HL-60 (cell line): ENCODE results near the gene ZNF223.

Source experiments
- DNase-seq, 2 experiments: peaks; one replicate each; pipeline ENCODE4 v3.0.0-alpha.2; 2010 to 2020; ENCODE audit warnings: low read depth in 1 of 2, low spot score in 1 of 2
- H3K27ac ChIP-seq: fragments of 250-450 bp; sonication (Bioruptor Pico); replicated peaks from 2 replicates; pipeline ENCODE4 v1.5.1; 2020; ENCODE audit warnings: mild to moderate bottlenecking, moderate library complexity
- H3K27me3 ChIP-seq: fragments of 250-450 bp; sonication (Bioruptor Pico); 2 replicates; pipeline ENCODE4 v1.5.1; 2021; ENCODE audit warnings: mild to moderate bottlenecking, moderate library complexity; ENCODE audit not compliant: insufficient read depth, poor library complexity, severe bottlenecking
- H3K4me3 ChIP-seq: replicated peaks from 2 replicates; pipeline ENCODE4 v1.5.1; 2011; ENCODE audit warnings: mild to moderate bottlenecking, control low read depth, low read length; ENCODE audit not compliant: insufficient read depth
- CTCF ChIP-seq: IDR thresholded peaks from one replicate; pipeline ENCODE4 v1.5.1; 2011; ENCODE audit warnings: low read length, control low read depth, inconsistent platforms; ENCODE audit not compliant: insufficient read depth
- GABPA ChIP-seq: IDR thresholded peaks from 2 replicates; pipeline ENCODE4 v1.6.1; 2012; ENCODE audit warnings: low read depth
- POLR2AphosphoS5 ChIP-seq: IDR thresholded peaks from 2 replicates; pipeline ENCODE4 v1.6.1; 2012; ENCODE audit warnings: low read depth
- REST ChIP-seq: IDR thresholded peaks from 2 replicates; pipeline ENCODE4 v1.6.1; 2012; ENCODE audit warnings: low read depth; ENCODE audit not compliant: insufficient replicate concordance
- SPI1 ChIP-seq: IDR thresholded peaks from 2 replicates; pipeline ENCODE4 v1.6.1; 2012; ENCODE audit warnings: low read depth, mild to moderate bottlenecking, borderline replicate concordance

The ZNF223 gene

GRCh38 chr19:44092108-44092507, 40.3 kb downstream of the ZNF223 start:
- no peak overlapping the region for H3K4me3 ChIP-seq
- H3K27ac ChIP-seq = no peak overlapping the region
- TF ChIP-seq SPI1 (no peak), CTCF (no peak), POLR2AphosphoS5 (no peak), GABPA (no peak), REST (no peak)
- no peak for DNase-seq
- no peaks in the 10 kb centered on the region for H3K27me3 ChIP-seq

GRCh38 chr19:44093931-44094765, 42.3 kb downstream of the ZNF223 start, which contains the start of gene ZNF224:
Gene ZNF224 (plus strand): TSS chr19:44094361. CDS start chr19:44097874, 3,513 bp downstream.
- no peak for TF ChIP-seq CTCF
- TF ChIP-seq POLR2AphosphoS5 = peak; percentile 36; the same call in 1 of the 2 replicates
- TF ChIP-seq SPI1 = peak; percentile 90
- TF ChIP-seq REST = no peak
- peak; percentile 90 for TF ChIP-seq GABPA
- Histone ChIP-seq H3K27me3 (no peaks in the 10 kb centered on the region), H3K4me3 (peak within 1 kb of the TSS; percentile 87), H3K27ac (peak within 1 kb of the TSS; percentile 71)
- peak; percentile 91 to 97 for DNase-seq

- Histone ChIP-seq H3K27ac (no peak overlapping the region), H3K4me3 (no peak overlapping the region), H3K27me3 (no peaks in the 10 kb centered on the region)
- DNase-seq = no peak
- no peak for TF ChIP-seq POLR2AphosphoS5
- no peak for TF ChIP-seq SPI1
- TF ChIP-seq CTCF = no peak
- no peak for TF ChIP-seq GABPA
- TF ChIP-seq REST = no peak
Observed at GRCh38 chr19:44107751-44108150, 55.9 kb downstream of the ZNF223 start.
